ENCODE results near the gene GOLGA2. TPM values are rescaled to one million over a fixed set of nuclear protein-coding genes. Genes with fewer than 3 reads are reported as not detected.

GOLGA2 gene
- total RNA-seq, 1 donor from 2014 or later: 38.7 TPM

GRCh38 chr9:128293091-128293490 is 17.3 kb upstream of the GOLGA2 start:
- intact Hi-C loops (cut with micrococcal nuclease): no loop called here

- intact Hi-C loops (cut with micrococcal nuclease): no loop called here
These were observed 16.2 kb upstream of the GOLGA2 start for GRCh38 chr9:128292009-128292408.

GRCh38 chr9:128288273-128289004 is 12.6 kb upstream of the GOLGA2 start:
- intact Hi-C loops (cut with micrococcal nuclease): no loop called here

GRCh38 chr9:128286440-128286839 is 10.6 kb upstream of the GOLGA2 start:
- intact Hi-C loops (cut with micrococcal nuclease): no loop called here

GRCh38 chr9:128285033-128285784 is 9.4 kb upstream of the GOLGA2 start:
- intact Hi-C loops (cut with micrococcal nuclease): no loop called here

GRCh38 chr9:128282500-128282899 is 6.7 kb upstream of the GOLGA2 start:
- intact Hi-C loops (cut with micrococcal nuclease): no loop called here

GRCh38 chr9:128280084-128280622 is 4.3 kb upstream of the GOLGA2 start:
- intact Hi-C loops (cut with micrococcal nuclease): no loop called here

- intact Hi-C loops (cut with micrococcal nuclease): loop anchor here (5.0 to 10.0 kb wide), 6 partner anchors 77 to 827 kb away; partner anchors contain the start of genes DNM1, DPM2, LRSAM1 and MIGA2
These were observed 3.6 kb upstream of the GOLGA2 start for GRCh38 chr9:128279088-128280073.

GRCh38 chr9:128276574-128277270 is 915 bp upstream of the GOLGA2 start:
- intact Hi-C loops (cut with micrococcal nuclease): loop anchor here (1.0 to 10.0 kb wide), 11 partner anchors 26 to 824 kb away; partner anchors contain the start of genes COQ4, DNM1, DPM2 and LRSAM1

- intact Hi-C loops (cut with micrococcal nuclease): loop anchor here (1.0 to 10.0 kb wide), 11 partner anchors 26 to 824 kb away; partner anchors contain the start of genes COQ4, DNM1, DPM2 and LRSAM1
These were observed 284 bp upstream of the GOLGA2 start, which contains the start of gene SWI5 for GRCh38 chr9:128276008-128276573. SWI5 (plus strand) TSS chr9:128276276.

- intact Hi-C loops (cut with micrococcal nuclease): loop anchor here (10.0 kb wide), 2 partner anchors 281 to 761 kb away; partner anchors contain the start of genes MIGA2 and SPTAN1
These were observed 1.6 kb downstream of the GOLGA2 start for GRCh38 chr9:128274245-128274644.

GRCh38 chr9:128271512-128271911 is 4.3 kb downstream of the GOLGA2 start:
- intact Hi-C loops (cut with micrococcal nuclease): loop anchor here (10.0 kb wide), 2 partner anchors 283 to 763 kb away; partner anchors contain the start of genes MIGA2 and SPTAN1

GRCh38 chr9:128271112-128271511 is 4.7 kb downstream of the GOLGA2 start:
- intact Hi-C loops (cut with micrococcal nuclease): loop anchor here (10.0 kb wide), 2 partner anchors 284 to 764 kb away; partner anchors contain the start of genes MIGA2 and SPTAN1

- intact Hi-C loops (cut with micrococcal nuclease): no loop called here
These were observed 8.8 kb downstream of the GOLGA2 start for GRCh38 chr9:128266868-128267590.

GRCh38 chr9:128265348-128265847 is 10.4 kb downstream of the GOLGA2 start:
- intact Hi-C loops (cut with micrococcal nuclease): no loop called here

- intact Hi-C loops (cut with micrococcal nuclease): no loop called here
These were observed 13.1 kb downstream of the GOLGA2 start for GRCh38 chr9:128262687-128263086.

GRCh38 chr9:128260340-128260739 is 15.5 kb downstream of the GOLGA2 start:
- intact Hi-C loops (cut with micrococcal nuclease): no loop called here

GRCh38 chr9:128259156-128259555 is 16.7 kb downstream of the GOLGA2 start:
- intact Hi-C loops (cut with micrococcal nuclease): no loop called here

- intact Hi-C loops (cut with micrococcal nuclease): no loop called here
These were observed 17.5 kb downstream of the GOLGA2 start for GRCh38 chr9:128258326-128258725.

Measured in T-helper 2 cell treated with Interferon-gamma antibody and Interleukin-4, amounts not matched to agents 100 ng/mL and 5 ng/mL, for 36 hours (primary cell).